Panc1 (cell line): ENCODE data around the gene SH3BP5L. TPM values are rescaled to one million over a fixed set of nuclear protein-coding genes. Genes with fewer than 3 reads are reported as not detected.
"Not testable (repeated sequence)": the region's sequence is repeated elsewhere in the genome, so short reads cannot be mapped to it uniquely, and the experiment has no call there.

Experiments used
- ATAC-seq: fragments of 200-7000 bp; cut with Tn5 transposase; 2 replicates; pipeline ENCODE4 v1.9.1; 2020; ENCODE audit warnings: mild to moderate bottlenecking, moderate library complexity
- BruUV-seq: library from RNA; stranded (reverse); fragments of 400-500 nt; replicated peaks from 2 replicates; lab custom pipeline; 2021; lab: Mats Ljungman, UMichigan
- CTCF ChIA-PET: fragments of 300-600 bp; sonication (Branson Sonifier 250); formaldehyde crosslinking; loops from one replicate; lab custom pipeline; 2022; ENCODE audit warnings: antibody characterized with exemption; lab: Charles Lee
- POLR2A ChIA-PET: fragments of 300-600 bp; sonication (Branson Sonifier 250); formaldehyde crosslinking; loops from one replicate; lab custom pipeline; 2022; ENCODE audit warnings: antibody characterized with exemption; lab: Charles Lee
- DNase-seq: peaks from one replicate; pipeline ENCODE4 v3.0.0-alpha.2; 2010; ENCODE audit warnings: low read depth, low spot score
- H3K27ac ChIP-seq: 2 replicates; pipeline ENCODE4 v1.5.1; 2011; ENCODE audit warnings: mild to moderate bottlenecking, low read length, inconsistent platforms
- H3K27me3 ChIP-seq: fragments of 200-500 bp; sonication (Bioruptor generic); 2 replicates; pipeline ENCODE4 v1.6.0; 2014; ENCODE audit warnings: low read length, inconsistent platforms; ENCODE audit not compliant: control insufficient read depth, insufficient read depth
- H3K36me3 ChIP-seq: fragments of 200-500 bp; sonication (Bioruptor generic); 2 replicates; pipeline ENCODE4 v1.5.1; 2014; ENCODE audit warnings: inconsistent platforms, mild to moderate bottlenecking, low read length, moderate library complexity; ENCODE audit not compliant: control insufficient read depth, insufficient read depth
- H3K4me1 ChIP-seq: 2 replicates; pipeline ENCODE4 v1.5.1; 2011; ENCODE audit warnings: inconsistent platforms, mild to moderate bottlenecking, low read length, moderate library complexity; ENCODE audit not compliant: control insufficient read depth, insufficient read depth
- H3K4me3 ChIP-seq, 2 experiments: 2 replicates each; pipeline ENCODE4 v1.5.1; 2011 to 2012; ENCODE audit warnings: low read depth in 2 of 2, low read length in 2 of 2, mild to moderate bottlenecking in 2 of 2, inconsistent platforms in 1 of 2, moderate library complexity in 1 of 2
- H3K9me3 ChIP-seq: fragments of 200-500 bp; sonication (Bioruptor generic); 2 replicates; pipeline ENCODE4 v1.5.1; 2014; ENCODE audit warnings: low read depth, mild to moderate bottlenecking, inconsistent platforms, low read length, moderate library complexity; ENCODE audit not compliant: control insufficient read depth, insufficient read depth
- CTCF ChIP-seq: fragments of 450-650 bp; IDR thresholded peaks from 2 replicates; pipeline ENCODE4 v1.5.1; 2017; ENCODE audit warnings: mild to moderate bottlenecking
- POLR2AphosphoS5 ChIP-seq: IDR thresholded peaks from 2 replicates; pipeline ENCODE4 v1.6.1; 2012; ENCODE audit warnings: mild to moderate bottlenecking, low read depth, low read length, moderate library complexity
- REST ChIP-seq, 2 experiments: IDR thresholded peaks; 2 replicates each; pipeline ENCODE4 v1.6.1; 2011 to 2012; ENCODE audit warnings: low read depth in 2 of 2, control low read depth in 1 of 2, low read length in 1 of 2, mild to moderate bottlenecking in 1 of 2, moderate library complexity in 1 of 2; ENCODE audit not compliant: insufficient read depth in 1 of 2
- SIN3A ChIP-seq: IDR thresholded peaks from 2 replicates; pipeline ENCODE4 v1.6.1; 2012; ENCODE audit warnings: low read depth, mild to moderate bottlenecking, low read length, moderate library complexity, borderline replicate concordance; ENCODE audit not compliant: insufficient read depth
- TCF7L2 ChIP-seq: IDR thresholded peaks from 2 replicates; pipeline ENCODE4 v1.6.1; 2011; ENCODE audit warnings: mild to moderate bottlenecking, low read depth, low read length, inconsistent platforms
- in situ Hi-C: cut with HindIII; loops from 2 replicates; pipeline ENCODE4 v1.10.0; 2016; ENCODE audit warnings: low sequenced_read_pairs, low pct_unique_long_range_greater_than_20kb
- intact Hi-C: fragments of 100-400 bp; cut with micrococcal nuclease; formaldehyde crosslinking; loops from one replicate; pipeline ENCODE4 v1.10.0; 2022; ENCODE audit not compliant: unreplicated experiment
- total RNA-seq: library from RNA; stranded (reverse); gene quantifications from one replicate; pipeline ENCODE4 v1.2.1, GENCODE V29; 2021; ENCODE audit not compliant: unreplicated experiment

The SH3BP5L gene
- total RNA-seq, 1 experiment from 2014 or later, result 23.9 TPM

- ChIA-PET POLR2A (no interaction called here), CTCF (no interaction called here)
- no TSS peak for BruUV-seq
- intact Hi-C loops, result no loop called here
- peaks cover under 1% of the 10 kb centered on the region; the same call in 1 of the 2 replicates for H3K27me3 ChIP-seq
- no peak overlapping the region for H3K27ac ChIP-seq
- H3K9me3 ChIP-seq, result no peaks in the 10 kb centered on the region
- no peaks in the 10 kb centered on the region for H3K36me3 ChIP-seq
- no peaks in the 10 kb centered on the region for H3K4me1 ChIP-seq
- in situ Hi-C loops, result no loop called here
- DNase-seq (no peak), ATAC-seq (no peak)
- no peak overlapping the region for H3K4me3 ChIP-seq
- TF ChIP-seq POLR2AphosphoS5 (no peak), CTCF (no peak), TCF7L2 (no peak), SIN3A (no peak), REST (IDR thresholded peaks at IDR 0.05; ENCODE audit: insufficient read depth in 1 of 2, low read depth in 2 of 2, low read length in 1 of 2) (no peak)
These were observed 20.7 kb downstream of the SH3BP5L start for GRCh38 chr1:248804771-248805681.

- CTCF ChIA-PET, H3K27ac ChIP-seq, BruUV-seq, POLR2A ChIA-PET, intact Hi-C loops, H3K27me3 ChIP-seq, H3K36me3 ChIP-seq, DNase-seq, H3K9me3 ChIP-seq, H3K4me1 ChIP-seq, ATAC-seq, in situ Hi-C loops, H3K4me3 ChIP-seq: not testable (repeated sequence)
These were observed 22.2 kb downstream of the SH3BP5L start for GRCh38 chr1:248803501-248803900.

GRCh38 chr1:248802454-248802853 lies 23.3 kb downstream of the SH3BP5L start:
- ATAC-seq (no peak), DNase-seq (no peak)
- ChIA-PET CTCF (no interaction called here), POLR2A (no interaction called here)
- in situ Hi-C loops (no loop called here), intact Hi-C loops (no loop called here)
- Histone ChIP-seq H3K36me3 (no peaks in the 10 kb centered on the region), H3K9me3 (no peaks in the 10 kb centered on the region), H3K27ac (no peak overlapping the region), H3K27me3 (peaks cover 3% of the 10 kb centered on the region), H3K4me1 (no peaks in the 10 kb centered on the region), H3K4me3 (no peak overlapping the region)
- BruUV-seq, result no TSS peak
- no peak for TF ChIP-seq CTCF
- no peak for TF ChIP-seq REST (IDR thresholded peaks at IDR 0.05; ENCODE audit: insufficient read depth in 1 of 2, low read depth in 2 of 2, low read length in 1 of 2)
- TF ChIP-seq SIN3A, result no peak
- TF ChIP-seq TCF7L2, result no peak
- no peak for TF ChIP-seq POLR2AphosphoS5
